GM15510 (cell line): ENCODE measurements around the gene TRMT1.

Source experiments
- POLR2A ChIP-seq: IDR thresholded peaks from 3 replicates; pipeline ENCODE4 v1.6.1; 2011; ENCODE audit warnings: borderline replicate concordance; ENCODE audit not compliant: insufficient read length; ENCODE audit errors: extremely low read depth

TRMT1 gene

GRCh38 chr19:13116282-13117175, at the start of gene TRMT1:
TRMT1 (minus strand) TSS chr19:13116740; CDS start chr19:13116399, 341 bp downstream.
- TF ChIP-seq POLR2A: peak; percentile 25

GRCh38 chr19:13165162-13165997, 48.8 kb upstream of the TRMT1 start:
- no peak for TF ChIP-seq POLR2A

- TF ChIP-seq POLR2A: no peak
Measured at GRCh38 chr19:13164343-13165161, 48.0 kb upstream of the TRMT1 start.

- no peak for TF ChIP-seq POLR2A
Measured at GRCh38 chr19:13163609-13164342, 47.2 kb upstream of the TRMT1 start.

- peak; percentile 71 for TF ChIP-seq POLR2A
Measured at GRCh38 chr19:13162724-13163608, 46.4 kb upstream of the TRMT1 start.

GRCh38 chr19:13160557-13160956, 44.0 kb upstream of the TRMT1 start:
- TF ChIP-seq POLR2A: no peak

- TF ChIP-seq POLR2A: no peak
Measured at GRCh38 chr19:13159713-13160112, 43.2 kb upstream of the TRMT1 start.

- peak; percentile 35 for TF ChIP-seq POLR2A
Measured at GRCh38 chr19:13155472-13156359, 39.2 kb upstream of the TRMT1 start.

- peak; percentile 18 for TF ChIP-seq POLR2A
Measured at GRCh38 chr19:13154911-13155471, 38.5 kb upstream of the TRMT1 start.

GRCh38 chr19:13154241-13154778, 37.8 kb upstream of the TRMT1 start:
- TF ChIP-seq POLR2A: peak; percentile 63

- no peak for TF ChIP-seq POLR2A
Measured at GRCh38 chr19:13153569-13154240, 37.2 kb upstream of the TRMT1 start.

- TF ChIP-seq POLR2A: peak; percentile 100
Measured at GRCh38 chr19:13152974-13153568, 36.5 kb upstream of the TRMT1 start.
